Neural progenitor cell (in vitro differentiated cells): ENCODE measurements around the gene SLC38A10.

ENCODE experiments used
- EZH2phosphoT487 ChIP-seq: fragments of 200-600 bp; sonication (generic); IDR thresholded peaks from 2 replicates; pipeline ENCODE4 v1.6.1; 2017; ENCODE audit warnings: antibody characterized with exemption
- TF ChIP-seq, protein P1 (sequence below): fragments of 200-600 bp; sonication (generic); IDR thresholded peaks from 2 replicates; pipeline ENCODE4 v1.5.1; 2017; ENCODE audit warnings: antibody characterized with exemption, mild to moderate bottlenecking

- TF ChIP-seq, protein P1, sequence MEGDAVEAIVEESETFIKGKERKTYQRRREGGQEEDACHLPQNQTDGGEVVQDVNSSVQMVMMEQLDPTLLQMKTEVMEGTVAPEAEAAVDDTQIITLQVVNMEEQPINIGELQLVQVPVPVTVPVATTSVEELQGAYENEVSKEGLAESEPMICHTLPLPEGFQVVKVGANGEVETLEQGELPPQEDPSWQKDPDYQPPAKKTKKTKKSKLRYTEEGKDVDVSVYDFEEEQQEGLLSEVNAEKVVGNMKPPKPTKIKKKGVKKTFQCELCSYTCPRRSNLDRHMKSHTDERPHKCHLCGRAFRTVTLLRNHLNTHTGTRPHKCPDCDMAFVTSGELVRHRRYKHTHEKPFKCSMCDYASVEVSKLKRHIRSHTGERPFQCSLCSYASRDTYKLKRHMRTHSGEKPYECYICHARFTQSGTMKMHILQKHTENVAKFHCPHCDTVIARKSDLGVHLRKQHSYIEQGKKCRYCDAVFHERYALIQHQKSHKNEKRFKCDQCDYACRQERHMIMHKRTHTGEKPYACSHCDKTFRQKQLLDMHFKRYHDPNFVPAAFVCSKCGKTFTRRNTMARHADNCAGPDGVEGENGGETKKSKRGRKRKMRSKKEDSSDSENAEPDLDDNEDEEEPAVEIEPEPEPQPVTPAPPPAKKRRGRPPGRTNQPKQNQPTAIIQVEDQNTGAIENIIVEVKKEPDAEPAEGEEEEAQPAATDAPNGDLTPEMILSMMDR = no peak
- TF ChIP-seq EZH2phosphoT487 = no peak
Measured at GRCh38 chr17:81206166-81206565, 88.9 kb downstream of the SLC38A10 start.
